WTC11 (cell line): ENCODE measurements around the gene PIK3C2G. TPM values are rescaled to one million over a fixed set of nuclear protein-coding genes. Genes with fewer than 3 reads are reported as not detected.

Source experiments
- ATAC-seq: fragments of 200-7000 bp; cut with Tn5 transposase; 2 replicates; pipeline ENCODE4 v1.10.0; 2021; ENCODE audit warnings: mild to moderate bottlenecking, moderate library complexity
- CTCF ChIA-PET: fragments of 300-600 bp; sonication (Branson Sonifier 250); formaldehyde crosslinking; loops from one replicate; lab custom pipeline; 2021; ENCODE audit warnings: antibody characterized with exemption; lab: Charles Lee
- POLR2A ChIA-PET: fragments of 350-600 bp; sonication (Branson Sonifier 250); formaldehyde crosslinking; loops from one replicate; lab custom pipeline; 2021; ENCODE audit warnings: antibody characterized with exemption; lab: Charles Lee
- DNase-seq: peaks from one replicate; pipeline ENCODE4 v3.0.0; 2021; ENCODE audit warnings: low spot score
- H3K27ac Mint-ChIP-seq: 2 replicates; pipeline ENCODE4 v1.8.0; 2021; ENCODE audit warnings: mixed read lengths
- H3K27me3 Mint-ChIP-seq: 2 replicates; pipeline ENCODE4 v1.8.0; 2021; ENCODE audit warnings: low read depth, mild to moderate bottlenecking, moderate library complexity, mixed read lengths
- H3K36me3 Mint-ChIP-seq: 2 replicates; pipeline ENCODE4 v1.8.0; 2021; ENCODE audit warnings: mixed read lengths
- H3K4me1 Mint-ChIP-seq: 2 replicates; pipeline ENCODE4 v1.8.0; 2022; ENCODE audit warnings: mixed read lengths
- H3K4me3 Mint-ChIP-seq: 2 replicates; pipeline ENCODE4 v1.8.0; 2021; ENCODE audit warnings: mild to moderate bottlenecking, moderate library complexity, mixed read lengths
- H3K9me3 Mint-ChIP-seq: 2 replicates; pipeline ENCODE4 v1.8.0; 2021; ENCODE audit warnings: mixed read lengths
- ARID4B ChIP-seq: sonication (generic); formaldehyde crosslinking; IDR thresholded peaks from 2 replicates; pipeline ENCODE4 v1.8.0; 2023; ENCODE audit warnings: missing genetic modification reagents, mild to moderate bottlenecking, borderline replicate concordance
- ATF3 ChIP-seq: sonication (generic); formaldehyde crosslinking; conservative IDR thresholded peaks from 2 replicates; pipeline ENCODE4 v1.8.1; 2022; ENCODE audit warnings: mild to moderate bottlenecking, missing genetic modification reagents
- CTCF ChIP-seq: fragments of 200-600 bp; IDR thresholded peaks from 2 replicates; pipeline ENCODE4 v1.8.0; 2022; ENCODE audit warnings: antibody characterized with exemption
- E2F1 ChIP-seq: sonication (generic); formaldehyde crosslinking; IDR thresholded peaks from 2 replicates; pipeline ENCODE4 v1.8.0; 2022; ENCODE audit warnings: mild to moderate bottlenecking, missing genetic modification reagents
- E2F4 ChIP-seq: sonication (generic); formaldehyde crosslinking; IDR thresholded peaks from 2 replicates; pipeline ENCODE4 v1.8.1; 2022; ENCODE audit warnings: low read depth, mild to moderate bottlenecking, moderate library complexity, missing genetic modification reagents, borderline replicate concordance
- ETV6 ChIP-seq: sonication (generic); formaldehyde crosslinking; IDR thresholded peaks from 2 replicates; pipeline ENCODE4 v1.8.1; 2022; ENCODE audit warnings: mild to moderate bottlenecking, missing genetic modification reagents
- FOXP1 ChIP-seq: sonication (generic); formaldehyde crosslinking; IDR thresholded peaks from 2 replicates; pipeline ENCODE4 v1.8.0; 2022; ENCODE audit warnings: missing genetic modification reagents, mild to moderate bottlenecking, moderate library complexity, borderline replicate concordance
- HMGA2 ChIP-seq: fragments of 250-450 bp; sonication (Bioruptor Pico); IDR thresholded peaks from 2 replicates; pipeline ENCODE4 v1.4.0; 2021; ENCODE audit warnings: mild to moderate bottlenecking, moderate library complexity
- JAZF1 ChIP-seq: fragments of 250-450 bp; sonication (Bioruptor Pico); IDR thresholded peaks from 2 replicates; pipeline ENCODE4 v1.9.0; 2021; ENCODE audit warnings: moderate library complexity, mild to moderate bottlenecking, inconsistent platforms
- NFYB ChIP-seq: sonication (generic); formaldehyde crosslinking; conservative IDR thresholded peaks from 2 replicates; pipeline ENCODE4 v1.8.0; 2022; ENCODE audit warnings: low read depth, missing genetic modification reagents
- PREB ChIP-seq: sonication (generic); formaldehyde crosslinking; IDR thresholded peaks from 2 replicates; pipeline ENCODE4 v1.8.1; 2022; ENCODE audit warnings: mild to moderate bottlenecking, missing genetic modification reagents, moderate library complexity, borderline replicate concordance
- SMAD3 ChIP-seq: sonication (generic); formaldehyde crosslinking; IDR thresholded peaks from 2 replicates; pipeline ENCODE4 v1.8.0; 2022; ENCODE audit warnings: missing genetic modification reagents, mild to moderate bottlenecking, borderline replicate concordance
- USF2 ChIP-seq: sonication (generic); formaldehyde crosslinking; IDR thresholded peaks from 2 replicates; pipeline ENCODE4 v1.8.1; 2023; ENCODE audit warnings: mild to moderate bottlenecking, missing genetic modification reagents, moderate library complexity
- ZBTB21 ChIP-seq: sonication (generic); formaldehyde crosslinking; IDR thresholded peaks from 2 replicates; pipeline ENCODE4 v1.8.1; 2023; ENCODE audit warnings: mild to moderate bottlenecking, missing genetic modification reagents, borderline replicate concordance
- total RNA-seq: library from RNA; stranded (reverse); gene quantifications from 3 replicates; pipeline ENCODE4 v1.2.3, GENCODE V29; 2021

The PIK3C2G gene
- total RNA-seq, 1 experiment from 2014 or later, result not detected

- TF ChIP-seq ARID4B (CRISPR knock-in tag) (no peak), ETV6 (no peak), SMAD3 (CRISPR knock-in tag) (no peak), PREB (CRISPR knock-in tag) (no peak), ZBTB21 (CRISPR knock-in tag) (no peak)
- TF ChIP-seq, all 79 proteins: peak for 1
Observed at GRCh38 chr12:18430425-18431048, 169.2 kb downstream of the PIK3C2G start (continued).

GRCh38 chr12:18431771-18432170 lies 170.5 kb downstream of the PIK3C2G start:
- DNase-seq (no peak), ATAC-seq (no peak)
- Mint-ChIP-seq H3K9me3 (no peaks in the 10 kb centered on the region), H3K4me3 (no peak overlapping the region), H3K27me3 (no peaks in the 10 kb centered on the region), H3K27ac (no peak overlapping the region), H3K4me1 (peaks cover 24% of the 10 kb centered on the region), H3K36me3 (no peaks in the 10 kb centered on the region)
- TF ChIP-seq ATF3 (CRISPR knock-in tag) (no peak), CTCF (no peak), JAZF1 (CRISPR knock-in tag) (no peak), E2F1 (no peak), HMGA2 (CRISPR knock-in tag) (no peak), E2F4 (CRISPR knock-in tag) (no peak), ARID4B (CRISPR knock-in tag) (no peak), FOXP1 (CRISPR knock-in tag) (no peak), USF2 (CRISPR knock-in tag) (no peak), NFYB (no peak)
- CTCF ChIA-PET, result interaction anchor here (1.3 kb wide), 1 partner anchor 755 kb away, joined by 5 read pairs; no protein-coding TSS in a partner anchor
- POLR2A ChIA-PET, result no interaction called here
